Myocyte (in vitro differentiated cells): ENCODE data around the gene XRN2. TPM values are rescaled to one million over a fixed set of nuclear protein-coding genes. Genes with fewer than 3 reads are reported as not detected.

Experiments
- DNase-seq: peaks from one replicate; pipeline ENCODE4 v3.0.0-alpha.2; 2012; ENCODE audit warnings: low read depth
- polyA plus RNA-seq: library from polyadenylated mRNA; unstranded; fragments of >200 nt; gene quantifications from one replicate; pipeline ENCODE4 v1.2.1, GENCODE V29; 2012; ENCODE audit warnings: missing spikeins
- total RNA-seq: library from RNA; depleted of rRNA; stranded (reverse); fragments of >200 nt; gene quantifications from 2 replicates; pipeline ENCODE4 v1.2.3, GENCODE V29; 2014

The XRN2 gene
- 87.0 and 91.1 TPM in 2 replicates for total RNA-seq
- polyA plus RNA-seq, result 37.1 TPM

GRCh38 chr20:21303061-21303871 lies at the start of gene XRN2:
Gene XRN2 (plus strand): TSS chr20:21303331. CDS start chr20:21303399, 68 bp downstream.
- DNase-seq, result peak; percentile 96

- DNase-seq, result no peak
Measured at GRCh38 chr20:21257192-21257591, 45.9 kb upstream of the XRN2 start.

- DNase-seq, result no peak
Measured at GRCh38 chr20:21258411-21258810, 44.7 kb upstream of the XRN2 start.

- DNase-seq, result no peak
Measured at GRCh38 chr20:21259346-21259745, 43.8 kb upstream of the XRN2 start.

- no peak for DNase-seq
Measured at GRCh38 chr20:21262812-21263211, 40.3 kb upstream of the XRN2 start.

GRCh38 chr20:21265261-21266190 lies 37.6 kb upstream of the XRN2 start:
- peak; percentile 21 for DNase-seq

GRCh38 chr20:21266191-21266536 lies 37.0 kb upstream of the XRN2 start:
- no peak for DNase-seq

GRCh38 chr20:21269772-21270171 lies 33.4 kb upstream of the XRN2 start:
- no peak for DNase-seq

- DNase-seq, result no peak
Measured at GRCh38 chr20:21270806-21271205, 32.3 kb upstream of the XRN2 start.

- no peak for DNase-seq
Measured at GRCh38 chr20:21272279-21272678, 30.9 kb upstream of the XRN2 start.

GRCh38 chr20:21272679-21273078 lies 30.5 kb upstream of the XRN2 start:
- no peak for DNase-seq

GRCh38 chr20:21273755-21274386 lies 29.3 kb upstream of the XRN2 start:
- DNase-seq, result no peak

GRCh38 chr20:21278829-21279228 lies 24.3 kb upstream of the XRN2 start:
- DNase-seq, result no peak

- DNase-seq, result no peak
Measured at GRCh38 chr20:21279706-21280521, 23.2 kb upstream of the XRN2 start.

- no peak for DNase-seq
Measured at GRCh38 chr20:21280522-21281016, 22.6 kb upstream of the XRN2 start.

GRCh38 chr20:21286775-21287174 lies 16.4 kb upstream of the XRN2 start:
- no peak for DNase-seq

GRCh38 chr20:21288587-21289370 lies 14.4 kb upstream of the XRN2 start:
- DNase-seq, result no peak

- no peak for DNase-seq
Measured at GRCh38 chr20:21289651-21290050, 13.5 kb upstream of the XRN2 start.

- no peak for DNase-seq
Measured at GRCh38 chr20:21291026-21291425, 12.1 kb upstream of the XRN2 start.

- no peak for DNase-seq
Measured at GRCh38 chr20:21294755-21295154, 8.4 kb upstream of the XRN2 start.
